Common myeloid progenitor, CD34-positive (primary cell): Measurements from ENCODE around the gene ADAMTS8.
"Not testable (repeated sequence)": the region's sequence is repeated elsewhere in the genome, so short reads cannot be mapped to it uniquely, and the experiment has no call there.

Source experiments
- CTCF ChIA-PET: fragments of 350-600 bp; sonication (Branson Sonifier 250); formaldehyde crosslinking; loops from one replicate; lab custom pipeline; 2021; ENCODE audit warnings: antibody characterized with exemption; lab: Charles Lee
- POLR2A ChIA-PET: fragments of 350-600 bp; sonication (Branson Sonifier 250); formaldehyde crosslinking; loops from one replicate; lab custom pipeline; 2021; ENCODE audit warnings: antibody characterized with exemption; lab: Charles Lee
- DNase-seq, 3 donors: peaks; one replicate each; pipeline versions ENCODE4 v3.0.0 to v3.0.0-alpha.2; 2013
- H3K27ac ChIP-seq, 2 experiments: 1 replicate in 1 of 2; 2 replicates in 1 of 2; pipeline ENCODE4 v1.7.0; 2013; ENCODE audit warnings: inconsistent platforms in 2 of 2, low read length in 2 of 2, mild to moderate bottlenecking in 2 of 2, low read depth in 1 of 2, moderate library complexity in 1 of 2; ENCODE audit not compliant: severe bottlenecking in 2 of 2, insufficient read depth in 1 of 2, poor library complexity in 1 of 2
- H3K27me3 ChIP-seq, 5 experiments: replicated peaks in 2 of 5; 1 replicate in 3 of 5; 2 replicates in 2 of 5; pipeline versions ENCODE4 v1.6.1 to v1.7.0; 2013; ENCODE audit warnings: low read length in 4 of 5, mild to moderate bottlenecking in 2 of 5, moderate library complexity in 2 of 5, inconsistent platforms in 1 of 5; ENCODE audit not compliant: insufficient read depth in 5 of 5, control insufficient read depth in 4 of 5
- H3K36me3 ChIP-seq, 4 experiments: 1 replicate in 2 of 4; 2 replicates in 2 of 4; pipeline versions ENCODE4 v1.6.1 to v1.7.0; 2013; ENCODE audit warnings: low read length in 3 of 4, control low read depth in 1 of 4, mild to moderate bottlenecking in 1 of 4; ENCODE audit not compliant: control insufficient read depth in 4 of 4, insufficient read depth in 4 of 4
- H3K4me1 ChIP-seq, 4 experiments: 1 replicate in 3 of 4; 2 replicates in 1 of 4; pipeline versions ENCODE4 v1.6.1 to v1.7.1; 2013; ENCODE audit warnings: low read length in 3 of 4, mild to moderate bottlenecking in 3 of 4, control low read depth in 1 of 4, inconsistent platforms in 1 of 4, moderate library complexity in 1 of 4; ENCODE audit not compliant: control insufficient read depth in 4 of 4, insufficient read depth in 4 of 4; ENCODE audit errors: control extremely low read depth in 1 of 4
- H3K4me3 ChIP-seq, 7 experiments: 1 replicate in 4 of 7; 2 replicates in 3 of 7; pipeline versions ENCODE4 v1.5.1 to v1.7.0; 2013; ENCODE audit warnings: mild to moderate bottlenecking in 7 of 7, low read length in 6 of 7, moderate library complexity in 6 of 7, inconsistent platforms in 2 of 7, low read depth in 2 of 7, control low read depth in 1 of 7; ENCODE audit not compliant: insufficient read depth in 4 of 7, control insufficient read depth in 1 of 7; ENCODE audit errors: extremely low read depth in 1 of 7
- H3K9me3 ChIP-seq, 5 experiments: 1 replicate in 4 of 5; 2 replicates in 1 of 5; pipeline versions ENCODE4 v1.6.1 to v1.7.1; 2013; ENCODE audit warnings: low read length in 4 of 5, mild to moderate bottlenecking in 2 of 5, inconsistent platforms in 1 of 5, low read depth in 1 of 5, moderate library complexity in 1 of 5; ENCODE audit not compliant: control insufficient read depth in 4 of 5, insufficient read depth in 2 of 5; ENCODE audit errors: control extremely low read depth in 1 of 5
- WGBS: methylation state at CpG from one replicate; pipeline ENCODE4 v1.1.5; 2013; ENCODE audit not compliant: insufficient coverage; 5-methylcytosine and 5-hydroxymethylcytosine counted together

Gene ADAMTS8

DNA sequence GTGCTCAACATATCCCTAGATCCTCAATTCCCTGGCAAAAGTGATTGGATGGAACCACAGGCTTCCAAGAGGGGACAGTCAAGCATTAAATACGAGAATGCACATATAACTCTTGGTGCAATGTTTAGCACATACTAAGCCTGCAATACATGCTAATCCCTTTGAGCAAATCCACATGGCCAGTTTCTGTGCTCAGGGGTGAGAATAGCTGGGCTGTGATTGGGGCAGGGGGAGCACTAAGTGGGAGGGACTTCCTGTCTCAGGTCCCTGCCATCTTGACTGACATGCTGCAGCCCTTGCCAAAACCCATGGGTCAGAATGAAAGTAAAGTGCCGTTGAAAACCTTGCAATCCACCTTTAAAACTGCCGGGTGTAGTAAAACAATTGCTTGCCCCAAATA is 17.4 kb upstream of the ADAMTS8 start:
- CTCF ChIA-PET = interaction anchor here (1.3 to 1.4 kb wide), 2 partner anchors 14 to 416 kb away, joined by 3 to 4 read pairs; no protein-coding TSS in a partner anchor

DNA sequence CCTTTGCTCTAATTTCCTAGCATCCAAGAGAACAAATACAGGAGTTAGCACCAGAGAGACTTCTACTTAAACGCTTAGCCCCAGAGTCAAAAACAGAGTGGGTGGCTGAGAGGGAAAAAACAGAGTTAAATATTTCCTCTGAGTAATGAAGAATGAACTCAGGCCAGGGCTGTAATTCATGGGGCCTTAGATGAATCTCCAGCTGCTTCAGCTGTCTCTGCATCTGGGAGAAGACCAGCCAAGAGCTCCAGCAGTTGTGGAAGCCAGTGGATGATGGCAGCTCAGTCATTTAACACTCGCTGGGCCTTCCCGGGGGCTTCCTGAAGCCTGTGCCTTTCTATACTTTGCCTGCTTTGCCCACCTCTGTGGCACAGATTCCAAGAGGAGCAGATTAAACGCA is 14.3 kb upstream of the ADAMTS8 start:
- H3K4me3 ChIP-seq = no peak overlapping the region
- DNase-seq = no peak
- CTCF ChIA-PET = interaction anchor here (0.9 to 3.5 kb wide), 5 partner anchors 8 to 420 kb away, joined by 3 to 21 read pairs (median 6); no protein-coding TSS in a partner anchor

More for the DNA sequence above, 17.4 kb upstream of the ADAMTS8 start:
- 94% methylated on average over 2 of the region's 3 CpGs for WGBS
- peaks cover 2 to 21% (median 18%) of the 10 kb centered on the region in 4 experiments for H3K4me1 ChIP-seq
- H3K27ac ChIP-seq = no peak overlapping the region
- H3K27me3 ChIP-seq = peaks cover 0 to 51% (median 23%) of the 10 kb centered on the region in 5 experiments
- POLR2A ChIA-PET = no interaction called here
- no peak overlapping the region for H3K4me3 ChIP-seq
- no peaks in the 10 kb centered on the region for H3K36me3 ChIP-seq
- no peak for DNase-seq
- H3K9me3 ChIP-seq = peaks cover 0 to 7% (median 0%) of the 10 kb centered on the region in 5 experiments

DNA sequence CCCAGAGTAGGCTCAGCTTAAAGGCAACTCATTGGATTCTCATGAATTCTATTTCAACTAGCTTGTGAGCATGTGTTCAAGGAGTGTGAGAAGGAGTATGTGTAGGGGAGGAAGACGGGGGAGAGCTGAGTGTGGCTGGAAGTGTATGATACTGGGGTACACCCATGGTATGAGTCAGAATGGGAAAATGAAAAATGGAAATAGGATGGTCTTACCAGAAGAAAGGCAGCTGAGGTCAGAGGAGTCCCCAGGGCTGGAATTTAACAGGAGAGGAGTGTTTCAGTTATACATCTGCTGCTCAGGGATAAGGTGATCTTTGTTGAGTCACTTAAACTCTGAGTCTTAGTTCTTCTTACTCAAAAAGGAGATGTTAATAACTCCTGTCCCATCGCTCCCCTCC is 13.3 kb upstream of the ADAMTS8 start:
- 100% methylated on average over 1 of the region's 2 CpGs for WGBS
- CTCF ChIA-PET = interaction anchor here (0.7 to 3.5 kb wide), 5 partner anchors 9 to 421 kb away, joined by 3 to 21 read pairs (median 7); no protein-coding TSS in a partner anchor

More for the DNA sequence above, 14.3 kb upstream of the ADAMTS8 start:
- peaks cover 0 to 15% (median 7%) of the 10 kb centered on the region in 4 experiments for H3K4me1 ChIP-seq
- POLR2A ChIA-PET = no interaction called here
- peaks cover 0 to 7% (median 0%) of the 10 kb centered on the region in 5 experiments for H3K9me3 ChIP-seq
- H3K27me3 ChIP-seq = peaks cover 0 to 21% (median 6%) of the 10 kb centered on the region in 5 experiments
- no peak overlapping the region for H3K27ac ChIP-seq
- WGBS = 96% methylated on average over 4 of the region's 4 CpGs
- H3K36me3 ChIP-seq = no peaks in the 10 kb centered on the region

DNA sequence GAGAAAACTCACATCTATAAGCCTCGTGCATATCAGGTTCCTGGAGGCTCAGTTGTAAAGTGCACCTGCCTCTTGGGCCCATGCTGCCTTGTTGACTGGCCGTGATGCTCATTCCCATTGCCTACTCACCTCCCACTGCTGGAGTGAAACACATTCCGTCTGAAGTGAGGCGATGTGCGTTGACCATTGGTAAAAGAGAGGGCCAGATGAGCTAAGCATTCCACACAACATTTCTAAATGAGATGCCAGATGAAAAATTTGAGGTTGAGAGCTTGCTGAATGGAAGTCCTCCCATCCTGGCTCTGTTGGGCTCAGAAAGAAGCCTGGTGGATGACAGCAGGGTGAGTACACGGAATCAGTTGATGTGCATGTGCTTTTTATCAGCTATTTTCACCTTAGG is 11.5 kb upstream of the ADAMTS8 start:
- Histone ChIP-seq H3K4me1 (peaks cover 1 to 21% (median 8%) of the 10 kb centered on the region in 4 experiments), H3K27me3 (peaks cover 0 to 1% (median 0%) of the 10 kb centered on the region in 5 experiments), H3K9me3 (peaks cover 0 to 7% (median 0%) of the 10 kb centered on the region in 5 experiments), H3K4me3 (no peak overlapping the region), H3K36me3 (no peaks in the 10 kb centered on the region), H3K27ac (no peak overlapping the region)
- WGBS = 88% methylated on average over 5 of the region's 6 CpGs
- DNase-seq = no peak
- ChIA-PET POLR2A (no interaction called here), CTCF (interaction anchor here (2.2 to 15.5 kb wide), 2 partner anchors 11 to 424 kb away, joined by 7 to 362 read pairs; no protein-coding TSS in a partner anchor)

More for the DNA sequence above, 13.3 kb upstream of the ADAMTS8 start:
- no peak overlapping the region for H3K4me3 ChIP-seq
- peaks cover 0 to 13% (median 4%) of the 10 kb centered on the region in 5 experiments for H3K27me3 ChIP-seq
- peaks cover 0 to 15% (median 7%) of the 10 kb centered on the region in 4 experiments for H3K4me1 ChIP-seq
- no peak overlapping the region for H3K27ac ChIP-seq
- no peak for DNase-seq
- POLR2A ChIA-PET = no interaction called here
- no peaks in the 10 kb centered on the region for H3K36me3 ChIP-seq
- peaks cover 0 to 7% (median 0%) of the 10 kb centered on the region in 5 experiments for H3K9me3 ChIP-seq

DNA sequence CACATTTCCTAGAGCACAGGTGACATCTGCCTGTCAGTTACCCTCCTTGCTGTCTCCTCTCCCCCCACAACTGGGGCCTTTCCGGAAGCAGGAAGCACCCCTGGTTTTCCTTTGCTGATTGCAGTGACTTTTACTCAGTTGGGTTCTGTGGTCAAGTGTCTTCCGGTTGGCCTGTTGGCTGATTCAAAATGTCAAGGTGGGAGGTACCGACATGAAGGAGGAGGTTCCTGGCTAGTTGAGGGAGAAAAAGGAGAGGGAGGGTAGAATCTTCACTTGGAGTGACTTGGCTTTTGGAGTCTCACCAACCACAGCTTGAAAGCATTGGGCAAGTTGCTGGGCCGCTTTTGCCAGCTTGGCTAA is 10.7 kb upstream of the ADAMTS8 start:
- Histone ChIP-seq H3K9me3 (peaks cover 0 to 7% (median 0%) of the 10 kb centered on the region in 5 experiments), H3K4me1 (peaks cover 1 to 24% (median 11%) of the 10 kb centered on the region in 4 experiments), H3K27me3 (no peaks in the 10 kb centered on the region), H3K36me3 (no peaks in the 10 kb centered on the region), H3K27ac (no peak overlapping the region), H3K4me3 (peak overlapping the region in 1 of 7 experiments; percentile 24)
- 39% methylated on average over 4 of the region's 4 CpGs for WGBS
- CTCF ChIA-PET = interaction anchor here (1.4 to 15.5 kb wide), 2 partner anchors 14 to 425 kb away, joined by 3 to 362 read pairs; no protein-coding TSS in a partner anchor
- DNase-seq = peak in 2 of 3 donors; percentile 38 to 49
- POLR2A ChIA-PET = no interaction called here

DNA sequence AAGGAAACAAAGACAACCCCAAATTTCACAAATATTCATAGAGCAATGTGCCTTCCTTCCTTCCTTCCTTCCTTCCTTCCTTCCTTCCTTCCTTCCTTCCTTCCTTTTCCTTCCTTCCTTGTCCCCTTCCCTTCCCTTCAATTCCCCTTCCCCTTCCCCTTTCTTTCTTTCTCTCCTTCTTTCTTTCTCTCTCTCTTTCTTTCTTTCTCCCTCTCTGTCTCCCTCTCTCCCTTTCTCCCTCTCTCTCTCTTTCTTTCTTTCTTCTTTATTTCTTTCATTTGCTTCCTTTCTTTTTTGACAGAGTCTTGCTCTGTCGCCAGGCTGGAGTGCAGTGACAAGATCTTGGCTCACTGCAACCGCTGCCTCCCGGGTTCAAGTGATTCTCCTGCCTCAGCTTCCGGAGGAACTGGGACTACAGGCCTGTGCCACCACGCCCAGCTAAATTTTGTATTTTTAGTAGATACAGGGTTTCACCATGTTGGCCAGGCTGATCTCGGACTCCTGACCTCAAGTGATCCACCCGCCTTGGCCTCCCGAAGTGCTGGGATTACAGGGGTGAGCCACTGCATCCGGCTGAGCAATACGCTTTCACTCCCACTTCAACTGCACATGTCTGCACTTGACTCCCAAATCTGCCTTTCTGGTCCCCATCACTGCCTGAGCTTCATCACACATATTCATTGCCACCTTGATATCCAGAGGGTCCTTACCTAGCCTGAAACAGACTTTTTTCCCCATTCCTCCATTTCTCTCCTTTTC is 10.2 kb upstream of the ADAMTS8 start:
- H3K9me3 ChIP-seq = not testable (repeated sequence)
- POLR2A ChIA-PET = interaction anchor here (0.5 kb wide), 1 partner anchor 1160 kb away, joined by 3 read pairs; no protein-coding TSS in a partner anchor
- 90% methylated on average over 8 of the region's 10 CpGs for WGBS

More for the DNA sequence above, 10.2 kb upstream of the ADAMTS8 start:
- not testable (repeated sequence) for H3K36me3 ChIP-seq, H3K27ac ChIP-seq, H3K27me3 ChIP-seq, DNase-seq
- Histone ChIP-seq H3K4me3 (peak overlapping the region in 1 of 7 experiments; percentile 24), H3K4me1 (peaks cover 1 to 24% (median 11%) of the 10 kb centered on the region in 4 experiments)
- CTCF ChIA-PET = interaction anchor here (1.4 to 15.5 kb wide), 5 partner anchors 14 to 443 kb away, joined by 3 to 362 read pairs (median 4); no protein-coding TSS in a partner anchor
